Right lung (tissue), 5 donors: Measurements from ENCODE around the gene ZNF691. TPM values are rescaled to one million over a fixed set of nuclear protein-coding genes. Genes with fewer than 3 reads are reported as not detected.

ENCODE experiments used
- polyA plus RNA-seq, 5 donors: library from polyadenylated mRNA; unstranded; fragments of 120-200 nt; gene quantifications; one replicate each; pipeline versions ENCODE4 v1.2.1 to v1.2.3, GENCODE V29; 2013; ENCODE audit warnings: inconsistent platforms in 1 of 5, low replicate concordance in 1 of 5; ENCODE audit not compliant: insufficient read length in 5 of 5, insufficient read depth in 1 of 5

Gene ZNF691
- polyA plus RNA-seq, 5 donors: 16.0 to 21.0 (median 17.7) TPM

Other genes starting within 250 kb of the ZNF691 start
- 10 to 100 TPM; 49.9 to 70.1 (median 60.5) TPM for gene PPIH, start 188.2 kb upstream of the ZNF691 start, polyA plus RNA-seq
- gene YBX1, start 164.2 kb upstream of the ZNF691 start, polyA plus RNA-seq: 100 to 1,000 TPM; 477 to 663 (median 555) TPM
- 10 to 100 TPM; 12.3 to 25.6 (median 21.1) TPM for gene CLDN19, start 106.4 kb upstream of the ZNF691 start, polyA plus RNA-seq
- gene P3H1, start 79.6 kb upstream of the ZNF691 start, polyA plus RNA-seq: 100 to 1,000 TPM in 1 of 5 donors, 10 to 100 TPM in 4; 79.9 to 101 (median 85.6) TPM
- gene C1orf50, start 79.4 kb upstream of the ZNF691 start, polyA plus RNA-seq: 10 to 100 TPM in 4 of 5 donors, 1 to 10 TPM in 1; 9.6 to 14.1 (median 13.2) TPM
- 1 to 10 TPM in 3 of 5 donors, under 1 TPM in 2; 0.47 to 1.5 (median 1.3) TPM for gene TMEM269, start 61.6 kb upstream of the ZNF691 start, polyA plus RNA-seq
- 10 to 100 TPM; 24.0 to 30.8 (median 29.3) TPM for gene ERMAP, start 29.5 kb upstream of the ZNF691 start, polyA plus RNA-seq
- 10 to 100 TPM; 66.7 to 76.4 (median 72.8) TPM for gene SVBP, start 29.2 kb upstream of the ZNF691 start, polyA plus RNA-seq
- gene SLC2A1, start 112.3 kb downstream of the ZNF691 start, polyA plus RNA-seq: 100 to 1,000 TPM in 1 of 5 donors, 10 to 100 TPM in 4; 39.3 to 105 (median 64.2) TPM